Stimulated activated CD4-positive, alpha-beta T cell treated with anti-CD3 and anti-CD28 coated beads, Interleukin-15, amount 100 ng/mL, for 1 hour (primary cell): Measurements from ENCODE around the gene CAMK1D.
"Not testable (repeated sequence)": the region's sequence is repeated elsewhere in the genome, so short reads cannot be mapped to it uniquely, and the experiment has no call there.

ENCODE experiments used
- DNase-seq, 2 donors: peaks; one replicate each; pipeline ENCODE4 v3.0.0-alpha.2; 2020; ENCODE audit warnings: low read depth in 1 of 2, low spot score in 1 of 2

The CAMK1D gene

GRCh38 chr10:12807096-12807755, 457.9 kb downstream of the CAMK1D start:
- DNase-seq, result no peak

- DNase-seq, result no peak
Measured at GRCh38 chr10:12808014-12808613, 458.8 kb downstream of the CAMK1D start.

GRCh38 chr10:12810046-12810445, 460.7 kb downstream of the CAMK1D start:
- not testable (repeated sequence) for DNase-seq

- DNase-seq, result no peak
Measured at GRCh38 chr10:12811826-12812225, 462.5 kb downstream of the CAMK1D start.

GRCh38 chr10:12812571-12812970, 463.2 kb downstream of the CAMK1D start:
- no peak for DNase-seq

- DNase-seq, result no peak
Measured at GRCh38 chr10:12814166-12814565, 464.8 kb downstream of the CAMK1D start.

- DNase-seq, result no peak
Measured at GRCh38 chr10:12819071-12819470, 469.7 kb downstream of the CAMK1D start.

GRCh38 chr10:12819656-12820055, 470.3 kb downstream of the CAMK1D start:
- no peak for DNase-seq

- no peak for DNase-seq
Measured at GRCh38 chr10:12822126-12822892, 473.0 kb downstream of the CAMK1D start.

- DNase-seq, result no peak
Measured at GRCh38 chr10:12822893-12823170, 473.5 kb downstream of the CAMK1D start.

- DNase-seq, result no peak
Measured at GRCh38 chr10:12823328-12823727, 474.0 kb downstream of the CAMK1D start.

GRCh38 chr10:12825260-12825849, 476.0 kb downstream of the CAMK1D start:
- no peak for DNase-seq

GRCh38 chr10:12826800-12827372, 477.5 kb downstream of the CAMK1D start:
- DNase-seq, result no peak

- DNase-seq, result no peak
Measured at GRCh38 chr10:12828736-12829135, 479.4 kb downstream of the CAMK1D start.

- DNase-seq, result no peak
Measured at GRCh38 chr10:12829831-12830390, 480.6 kb downstream of the CAMK1D start.

- DNase-seq, result no peak
Measured at GRCh38 chr10:12832096-12832495, 482.7 kb downstream of the CAMK1D start.

- no peak for DNase-seq
Measured at GRCh38 chr10:12833451-12833850, 484.1 kb downstream of the CAMK1D start.

GRCh38 chr10:12834116-12834665, 484.8 kb downstream of the CAMK1D start:
- DNase-seq, result no peak

- no peak for DNase-seq
Measured at GRCh38 chr10:12834721-12835120, 485.4 kb downstream of the CAMK1D start.

GRCh38 chr10:12835709-12836108, 486.4 kb downstream of the CAMK1D start:
- DNase-seq, result no peak

GRCh38 chr10:12838366-12838765, 489.0 kb downstream of the CAMK1D start:
- DNase-seq, result no peak
